BE2C (cell line): ENCODE results near the gene GFOD1.

ENCODE experiments used
- DNase-seq: peaks from one replicate; pipeline ENCODE4 v3.0.0-alpha.2; 2020
- H3K27me3 ChIP-seq: fragments of 250-450 bp; sonication (Bioruptor Pico); 2 replicates; pipeline ENCODE4 v1.5.1; 2020; ENCODE audit warnings: mild to moderate bottlenecking
- H3K36me3 ChIP-seq: fragments of 250-450 bp; sonication (Bioruptor Pico); 2 replicates; pipeline ENCODE4 v1.5.1; 2020; ENCODE audit warnings: mild to moderate bottlenecking
- H3K4me1 ChIP-seq: fragments of 250-450 bp; sonication (Bioruptor Pico); 2 replicates; pipeline ENCODE4 v1.5.1; 2020
- H3K4me3 ChIP-seq: 2 replicates; pipeline ENCODE4 v1.5.1; 2011; ENCODE audit warnings: low read depth, low read length
- H3K9me3 ChIP-seq: fragments of 250-450 bp; sonication (Bioruptor Pico); 2 replicates; pipeline ENCODE4 v1.5.1; 2020
- TF ChIP-seq, protein P1 (sequence below): IDR thresholded peaks from 2 replicates; pipeline ENCODE4 v1.5.1; 2012; ENCODE audit warnings: mild to moderate bottlenecking, low read depth, low read length

Gene GFOD1

DNA sequence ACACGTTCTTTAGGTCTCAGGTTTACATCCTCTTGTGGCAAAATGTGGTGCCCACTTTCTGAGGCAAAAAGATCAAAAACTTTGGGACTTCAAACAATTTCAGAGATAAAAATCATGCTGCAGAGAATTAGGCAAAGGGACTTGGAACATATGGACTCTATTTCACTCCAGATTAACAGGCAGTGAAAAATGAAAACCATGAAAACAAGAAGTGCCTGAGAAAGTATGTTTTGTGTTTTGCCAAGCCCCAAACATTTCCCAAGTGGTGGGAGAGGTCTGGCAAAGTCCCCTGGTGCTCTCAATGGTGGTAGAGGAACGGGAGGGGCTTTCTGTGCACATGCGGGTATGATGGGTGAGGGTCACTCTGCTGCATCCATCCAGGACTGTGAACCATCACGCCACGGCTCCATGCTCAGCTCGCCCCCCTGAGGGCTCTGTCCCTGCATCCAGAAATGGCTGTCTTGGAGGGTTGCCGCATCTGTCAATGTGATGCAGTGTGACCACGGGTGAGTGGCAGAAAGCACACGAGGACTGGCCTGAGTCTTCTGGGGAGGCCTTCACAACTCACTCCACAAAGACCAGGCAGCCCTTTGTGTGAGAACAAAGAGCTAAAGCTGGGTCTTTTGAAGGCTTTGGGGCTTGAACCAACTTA, 115.9 kb downstream of the GFOD1 start:
- Histone ChIP-seq H3K36me3 (no peaks in the 10 kb centered on the region), H3K4me1 (peaks cover 15% of the 10 kb centered on the region), H3K27me3 (no peaks in the 10 kb centered on the region), H3K9me3 (no peaks in the 10 kb centered on the region), H3K4me3 (no peak overlapping the region)
- DNase-seq = no peak
- TF ChIP-seq, protein P1, sequence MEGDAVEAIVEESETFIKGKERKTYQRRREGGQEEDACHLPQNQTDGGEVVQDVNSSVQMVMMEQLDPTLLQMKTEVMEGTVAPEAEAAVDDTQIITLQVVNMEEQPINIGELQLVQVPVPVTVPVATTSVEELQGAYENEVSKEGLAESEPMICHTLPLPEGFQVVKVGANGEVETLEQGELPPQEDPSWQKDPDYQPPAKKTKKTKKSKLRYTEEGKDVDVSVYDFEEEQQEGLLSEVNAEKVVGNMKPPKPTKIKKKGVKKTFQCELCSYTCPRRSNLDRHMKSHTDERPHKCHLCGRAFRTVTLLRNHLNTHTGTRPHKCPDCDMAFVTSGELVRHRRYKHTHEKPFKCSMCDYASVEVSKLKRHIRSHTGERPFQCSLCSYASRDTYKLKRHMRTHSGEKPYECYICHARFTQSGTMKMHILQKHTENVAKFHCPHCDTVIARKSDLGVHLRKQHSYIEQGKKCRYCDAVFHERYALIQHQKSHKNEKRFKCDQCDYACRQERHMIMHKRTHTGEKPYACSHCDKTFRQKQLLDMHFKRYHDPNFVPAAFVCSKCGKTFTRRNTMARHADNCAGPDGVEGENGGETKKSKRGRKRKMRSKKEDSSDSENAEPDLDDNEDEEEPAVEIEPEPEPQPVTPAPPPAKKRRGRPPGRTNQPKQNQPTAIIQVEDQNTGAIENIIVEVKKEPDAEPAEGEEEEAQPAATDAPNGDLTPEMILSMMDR = no peak

DNA sequence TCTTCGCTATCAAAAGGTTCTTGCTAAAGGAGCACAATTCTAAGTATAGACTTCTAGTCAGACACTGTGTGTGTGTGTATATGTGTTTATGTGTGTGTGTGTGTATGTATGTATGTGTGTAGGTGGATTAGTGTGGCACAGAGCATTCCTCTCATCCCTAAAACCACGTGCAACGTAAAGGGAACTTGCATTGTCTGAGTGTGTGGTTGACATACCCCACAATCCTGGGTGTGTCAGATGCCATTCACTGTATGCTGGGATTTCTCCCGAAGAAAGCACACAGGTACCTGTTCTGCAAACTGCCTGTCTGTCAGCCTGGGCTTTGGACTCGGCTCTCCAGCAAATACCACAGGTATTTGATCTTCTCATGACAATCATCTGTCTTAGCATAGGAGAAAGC, 116.8 kb downstream of the GFOD1 start:
- no peaks in the 10 kb centered on the region for H3K9me3 ChIP-seq
- H3K4me3 ChIP-seq = no peak overlapping the region
- H3K36me3 ChIP-seq = no peaks in the 10 kb centered on the region
- peaks cover 15% of the 10 kb centered on the region for H3K4me1 ChIP-seq
- no peaks in the 10 kb centered on the region for H3K27me3 ChIP-seq
- TF ChIP-seq, protein P1 = no peak
- no peak for DNase-seq

DNA sequence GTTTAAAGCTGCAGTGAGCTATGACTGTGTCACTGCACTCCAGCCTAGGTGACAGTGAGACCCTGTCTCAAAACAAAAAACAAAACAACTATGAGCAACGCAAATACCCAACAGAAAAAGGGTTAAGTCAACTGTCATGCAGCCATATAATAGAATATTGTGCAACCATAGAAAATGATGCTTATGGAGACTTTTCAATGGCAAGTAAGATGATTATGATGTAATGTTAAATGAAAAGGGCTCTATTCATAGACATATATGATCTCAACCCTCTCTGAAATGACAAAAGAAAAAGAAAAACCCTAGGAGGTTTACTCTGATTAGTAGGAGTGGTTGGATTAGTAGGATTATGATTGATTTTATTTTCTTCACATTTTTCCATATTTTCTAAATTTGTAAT, 117.8 kb downstream of the GFOD1 start:
- H3K4me1 ChIP-seq = peaks cover 15% of the 10 kb centered on the region
- TF ChIP-seq, protein P1 = no peak
- H3K27me3 ChIP-seq = no peaks in the 10 kb centered on the region
- H3K36me3 ChIP-seq = no peaks in the 10 kb centered on the region
- no peak for DNase-seq
- no peak overlapping the region for H3K4me3 ChIP-seq
- H3K9me3 ChIP-seq = no peaks in the 10 kb centered on the region

DNA sequence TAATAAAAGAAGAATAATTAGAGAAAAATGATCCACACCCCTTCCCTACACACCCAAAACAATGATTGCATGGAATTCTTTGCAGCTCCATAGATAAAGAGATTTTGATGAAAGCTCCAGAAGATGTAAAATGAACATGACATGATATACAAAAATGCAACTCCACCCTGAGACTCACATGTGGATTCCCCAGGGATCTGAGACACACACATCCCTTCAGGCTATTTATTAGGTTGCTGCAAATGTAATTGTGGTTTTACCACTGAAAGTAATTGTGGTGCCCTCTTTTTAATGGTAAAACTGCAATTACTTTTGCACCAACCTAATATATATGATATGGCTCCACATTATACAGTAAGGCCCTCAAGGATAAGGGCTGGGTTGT, 118.7 kb downstream of the GFOD1 start:
- no peak for DNase-seq
- Histone ChIP-seq H3K4me3 (no peak overlapping the region), H3K9me3 (no peaks in the 10 kb centered on the region), H3K36me3 (no peaks in the 10 kb centered on the region), H3K27me3 (no peaks in the 10 kb centered on the region), H3K4me1 (peaks cover 15% of the 10 kb centered on the region)
- TF ChIP-seq, protein P1 = no peak

DNA sequence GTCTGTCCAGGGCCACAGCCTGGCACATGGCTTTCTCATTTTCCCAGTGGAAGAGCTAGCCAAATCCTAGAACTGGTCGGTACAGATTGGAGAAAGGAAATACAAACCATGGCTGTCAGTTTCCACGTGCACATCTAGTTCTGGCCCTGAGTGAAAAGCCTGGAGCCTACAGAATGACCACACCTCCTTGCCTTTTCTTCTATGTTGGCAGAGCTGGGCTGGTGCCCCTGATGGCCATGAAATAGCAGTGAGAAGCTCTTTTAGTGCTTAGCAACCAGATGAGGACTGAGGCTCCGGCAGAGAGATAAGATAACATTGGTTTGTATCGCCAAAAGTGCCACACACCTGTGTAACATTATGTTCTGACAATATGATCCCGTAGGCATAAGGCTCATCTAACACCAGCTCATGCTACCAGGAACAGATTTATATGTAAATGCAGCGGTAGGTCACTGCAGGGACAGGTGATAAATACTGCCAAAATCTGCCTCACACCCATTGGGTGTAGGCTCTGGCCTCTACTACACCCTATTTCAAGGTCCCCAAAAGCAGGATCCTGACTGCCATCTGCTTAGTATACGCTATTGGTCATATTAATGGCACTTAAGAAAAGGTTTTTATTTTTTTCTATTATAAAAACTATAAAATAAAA, 119.2 kb downstream of the GFOD1 start:
- Histone ChIP-seq H3K4me3 (no peak overlapping the region), H3K9me3 (no peaks in the 10 kb centered on the region), H3K36me3 (no peaks in the 10 kb centered on the region), H3K4me1 (peaks cover 15% of the 10 kb centered on the region), H3K27me3 (no peaks in the 10 kb centered on the region)
- TF ChIP-seq, protein P1 = no peak
- no peak for DNase-seq

- H3K27me3 ChIP-seq = no peaks in the 10 kb centered on the region
- DNase-seq = no peak
- peaks cover 15% of the 10 kb centered on the region for H3K4me1 ChIP-seq
- H3K36me3 ChIP-seq = no peaks in the 10 kb centered on the region
- TF ChIP-seq, protein P1 = no peak
- H3K9me3 ChIP-seq = no peaks in the 10 kb centered on the region
- no peak overlapping the region for H3K4me3 ChIP-seq
These were observed 120.0 kb downstream of the GFOD1 start for GRCh38 chr6:13367396-13367795.
